CD4-positive, alpha-beta T cell (primary cell): ENCODE results near the gene NUTM2B. TPM values are rescaled to one million over a fixed set of nuclear protein-coding genes. Genes with fewer than 3 reads are reported as not detected.
"Not testable (repeated sequence)": the region's sequence is repeated elsewhere in the genome, so short reads cannot be mapped to it uniquely, and the experiment has no call there.

Source experiments
- ATAC-seq: fragments of 200-7000 bp; cut with Tn5 transposase; one replicate; pipeline ENCODE4 v1.10.0; 2022; ENCODE audit warnings: mild to moderate bottlenecking; ENCODE audit not compliant: poor library complexity
- CTCF ChIA-PET: fragments of 350-600 bp; sonication (Branson Sonifier 250); formaldehyde crosslinking; loops from one replicate; lab custom pipeline; 2021; ENCODE audit warnings: antibody characterized with exemption, inconsistent platforms; lab: Charles Lee
- POLR2A ChIA-PET: fragments of 350-600 bp; sonication (Branson Sonifier 250); formaldehyde crosslinking; loops from one replicate; lab custom pipeline; 2021; ENCODE audit warnings: antibody characterized with exemption, inconsistent platforms; lab: Charles Lee
- DNase-seq, 14 experiments: peaks; one replicate each; pipeline ENCODE4 v3.0.0-alpha.2; 2013 to 2020; ENCODE audit warnings: mixed read lengths in 2 of 14
- H3K27ac ChIP-seq, 2 donors: one replicate each; pipeline versions ENCODE4 v1.5.1 to v1.7.0; 2013; ENCODE audit warnings: low read length in 2 of 2, low read depth in 1 of 2, mild to moderate bottlenecking in 1 of 2
- H3K27me3 ChIP-seq, 2 experiments: 1 replicate in 1 of 2; 2 replicates in 1 of 2; pipeline versions ENCODE4 v1.6.1 to v1.7.0; 2013; ENCODE audit warnings: low read length in 2 of 2, control low read depth in 1 of 2, mild to moderate bottlenecking in 1 of 2, moderate library complexity in 1 of 2; ENCODE audit not compliant: insufficient read depth in 2 of 2, control insufficient read depth in 1 of 2
- H3K36me3 ChIP-seq: one replicate; pipeline ENCODE4 v1.6.1; 2013; ENCODE audit warnings: low read length, control low read depth; ENCODE audit not compliant: insufficient read depth
- H3K4me1 ChIP-seq: one replicate; pipeline ENCODE4 v1.6.1; 2013; ENCODE audit warnings: low read length, control low read depth; ENCODE audit not compliant: insufficient read depth
- H3K4me3 ChIP-seq: one replicate; pipeline ENCODE4 v1.5.1; 2013; ENCODE audit warnings: mild to moderate bottlenecking, low read length, moderate library complexity
- H3K9me3 ChIP-seq, 2 experiments: 1 replicate in 1 of 2; 2 replicates in 1 of 2; pipeline versions ENCODE4 v1.6.1 to v1.7.0; 2013; ENCODE audit warnings: low read length in 2 of 2, mild to moderate bottlenecking in 2 of 2, control low read depth in 1 of 2, moderate library complexity in 1 of 2; ENCODE audit not compliant: control insufficient read depth in 1 of 2, insufficient read depth in 1 of 2
- H3K27ac Mint-ChIP-seq: one replicate; pipeline ENCODE4 v1.8.0; 2020; ENCODE audit warnings: mixed read lengths
- H3K27me3 Mint-ChIP-seq: one replicate; pipeline ENCODE4 v1.8.0; 2021; ENCODE audit warnings: mixed read lengths
- H3K36me3 Mint-ChIP-seq: one replicate; pipeline ENCODE4 v1.8.0; 2021; ENCODE audit warnings: low read depth, mixed read lengths
- H3K4me1 Mint-ChIP-seq: one replicate; pipeline ENCODE4 v1.8.0; 2021; ENCODE audit warnings: low read depth, mixed read lengths
- H3K4me3 Mint-ChIP-seq: one replicate; pipeline ENCODE4 v1.8.0; 2020; ENCODE audit warnings: mild to moderate bottlenecking, mixed read lengths
- H3K9me3 Mint-ChIP-seq: one replicate; pipeline ENCODE4 v1.8.0; 2020; ENCODE audit warnings: mixed read lengths
- intact Hi-C, 2 experiments: fragments of 100-400 bp; cut with DNase I in 1 of 2; cut with micrococcal nuclease in 1 of 2; formaldehyde crosslinking; loops; one replicate each; pipeline versions ENCODE4 v1.15.1 to v1.9.0; 2023 to 2025; cut with DNase I, micrococcal nuclease
- total RNA-seq, 174 experiments: library from RNA in 2 of 174; stranded (reverse) in 2 of 174; gene quantifications; one replicate each; pipeline ENCODE4 v1.2.3 and lab custom pipeline; 2021 to 2026

The NUTM2B gene
- total RNA-seq, 2 experiments from 2014 or later = 0.34 to 0.99 TPM

DNA sequence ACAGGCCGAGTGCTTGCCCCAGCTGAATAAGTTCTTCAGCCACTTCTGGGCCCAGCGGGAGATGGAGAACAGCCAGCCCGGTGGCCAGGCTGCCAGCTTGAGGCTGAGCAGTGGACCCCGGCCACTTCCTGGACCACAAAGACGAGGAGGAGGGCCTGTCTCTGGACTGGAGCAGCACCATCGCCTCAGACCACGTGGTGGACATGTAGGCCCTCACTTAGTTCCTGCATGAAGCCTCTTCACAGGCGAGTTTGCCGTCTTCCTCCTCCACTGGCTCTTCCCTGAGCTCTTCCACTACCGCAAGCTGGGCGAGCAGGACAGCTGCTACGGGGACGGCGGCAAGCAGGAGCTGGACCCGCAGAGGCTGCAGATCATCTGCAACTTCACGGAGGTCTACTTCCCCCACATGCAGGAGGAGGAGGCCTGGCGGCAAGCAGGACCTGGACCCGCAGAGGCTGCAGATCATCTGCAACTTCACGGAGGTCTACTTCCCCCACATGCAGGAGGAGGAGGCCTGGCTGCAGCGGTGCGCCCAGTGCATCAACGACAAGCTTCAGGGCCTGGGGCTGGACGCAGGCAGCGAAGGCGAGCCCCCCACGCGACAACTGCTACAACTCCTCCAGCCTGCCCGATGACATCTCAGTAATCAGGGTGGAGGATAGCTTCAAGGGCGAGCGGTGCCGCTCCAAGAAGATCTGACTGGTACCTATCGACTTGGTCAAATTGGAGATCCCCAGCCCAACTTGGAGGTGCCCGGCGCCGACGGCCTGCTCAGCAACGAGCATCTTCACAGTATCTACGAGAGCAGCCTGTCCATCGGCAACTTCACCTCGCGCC lies 18.9 kb upstream of the NUTM2B start:
- intact Hi-C loops, H3K9me3 ChIP-seq, H3K4me1 ChIP-seq, H3K27ac ChIP-seq, H3K4me3 ChIP-seq, ATAC-seq, H3K27me3 ChIP-seq, H3K36me3 ChIP-seq, POLR2A ChIA-PET, H3K4me1 Mint-ChIP-seq, CTCF ChIA-PET, DNase-seq, H3K4me3 Mint-ChIP-seq, H3K9me3 Mint-ChIP-seq, H3K27ac Mint-ChIP-seq, H3K27me3 Mint-ChIP-seq, H3K36me3 Mint-ChIP-seq: not testable (repeated sequence)

DNA sequence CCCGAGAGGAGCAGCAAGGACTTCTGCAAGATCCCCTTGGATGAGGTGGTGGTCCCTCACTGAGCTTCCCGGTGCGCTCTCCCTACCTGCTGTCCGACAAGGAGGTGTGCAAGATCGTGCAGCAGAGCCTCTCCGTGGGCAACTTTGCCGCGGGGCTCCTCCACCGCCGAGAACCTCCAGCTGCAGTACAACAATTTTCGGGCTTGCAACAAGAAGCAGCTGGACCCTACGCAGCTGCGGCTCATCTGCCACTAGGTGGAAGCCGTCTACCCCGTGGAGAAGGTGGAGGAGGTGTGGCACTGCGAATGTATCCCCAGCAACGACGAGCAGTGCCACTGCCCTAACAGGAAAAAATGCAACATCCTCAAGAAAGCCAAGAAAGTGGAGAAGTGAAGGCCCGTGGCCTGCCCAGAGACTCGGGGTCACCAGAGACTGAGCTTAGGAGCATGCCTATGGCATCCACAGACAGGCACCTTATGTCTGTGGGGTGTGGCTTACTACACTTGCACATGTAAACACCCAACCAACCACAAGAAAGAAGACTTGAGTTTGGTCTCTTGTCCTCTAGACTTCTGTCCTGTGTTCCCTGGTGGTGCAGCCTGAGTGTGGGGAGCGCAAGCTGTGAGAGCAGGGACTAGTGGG lies 17.9 kb upstream of the NUTM2B start:
- H3K36me3 ChIP-seq, H3K36me3 Mint-ChIP-seq, H3K27ac ChIP-seq, H3K9me3 ChIP-seq, H3K9me3 Mint-ChIP-seq, H3K4me1 ChIP-seq, H3K27ac Mint-ChIP-seq, CTCF ChIA-PET, POLR2A ChIA-PET, intact Hi-C loops, H3K4me1 Mint-ChIP-seq, H3K27me3 Mint-ChIP-seq, H3K27me3 ChIP-seq, H3K4me3 ChIP-seq, H3K4me3 Mint-ChIP-seq: not testable (repeated sequence)
- ATAC-seq = peak; percentile 76
- peak in 12 of 14 experiments; percentile 14 to 79 (median 49) for DNase-seq

- H3K4me1 Mint-ChIP-seq, POLR2A ChIA-PET, CTCF ChIA-PET, H3K36me3 ChIP-seq, H3K27me3 ChIP-seq, H3K4me3 ChIP-seq, DNase-seq, H3K27ac ChIP-seq, H3K27ac Mint-ChIP-seq, H3K36me3 Mint-ChIP-seq, H3K4me1 ChIP-seq, intact Hi-C loops, H3K27me3 Mint-ChIP-seq, H3K9me3 ChIP-seq, H3K9me3 Mint-ChIP-seq, H3K4me3 Mint-ChIP-seq, ATAC-seq: not testable (repeated sequence)
These were observed 16.4 kb upstream of the NUTM2B start for GRCh38 chr10:79686595-79686994.

- H3K27ac Mint-ChIP-seq, ATAC-seq, POLR2A ChIA-PET: not testable (repeated sequence)
These were observed 15.4 kb upstream of the NUTM2B start for GRCh38 chr10:79687406-79688150.

GRCh38 chr10:79688798-79689197 lies 14.2 kb upstream of the NUTM2B start:
- intact Hi-C loops, H3K27me3 Mint-ChIP-seq, ATAC-seq: not testable (repeated sequence)

More at GRCh38 chr10:79687406-79688150, 15.4 kb upstream of the NUTM2B start:
- H3K4me1 Mint-ChIP-seq, H3K36me3 ChIP-seq, H3K27me3 Mint-ChIP-seq, H3K27ac ChIP-seq, H3K4me1 ChIP-seq, H3K4me3 ChIP-seq, H3K27me3 ChIP-seq, H3K36me3 Mint-ChIP-seq, CTCF ChIA-PET, H3K9me3 Mint-ChIP-seq, H3K9me3 ChIP-seq, intact Hi-C loops, DNase-seq, H3K4me3 Mint-ChIP-seq: not testable (repeated sequence)

GRCh38 chr10:79696596-79696995 lies 6.4 kb upstream of the NUTM2B start:
- H3K36me3 ChIP-seq, POLR2A ChIA-PET, H3K36me3 Mint-ChIP-seq, H3K4me1 Mint-ChIP-seq, H3K27ac ChIP-seq, H3K27me3 ChIP-seq, CTCF ChIA-PET, DNase-seq, H3K27ac Mint-ChIP-seq, H3K9me3 ChIP-seq, H3K27me3 Mint-ChIP-seq, ATAC-seq, H3K4me3 ChIP-seq, H3K9me3 Mint-ChIP-seq, intact Hi-C loops, H3K4me1 ChIP-seq, H3K4me3 Mint-ChIP-seq: not testable (repeated sequence)

More at GRCh38 chr10:79688798-79689197, 14.2 kb upstream of the NUTM2B start:
- CTCF ChIA-PET, H3K36me3 Mint-ChIP-seq, H3K27me3 ChIP-seq, H3K4me3 ChIP-seq, POLR2A ChIA-PET, H3K4me1 Mint-ChIP-seq, DNase-seq, H3K36me3 ChIP-seq, H3K9me3 ChIP-seq, H3K9me3 Mint-ChIP-seq, H3K27ac ChIP-seq, H3K4me1 ChIP-seq, H3K27ac Mint-ChIP-seq, H3K4me3 Mint-ChIP-seq: not testable (repeated sequence)
